OCI-LY1 (cell line): ENCODE data around the gene HOTAIR.

Source experiments
- H2AFZ ChIP-seq: fragments of 200-600 bp; sonication (generic), shearing (Covaris generic); 2 replicates; pipeline ENCODE4 v1.6.0; 2014; ENCODE audit warnings: antibody characterized with exemption, mild to moderate bottlenecking, low read length
- H3F3A ChIP-seq: fragments of 200-600 bp; sonication (generic), shearing (Covaris generic); 2 replicates; pipeline ENCODE4 v1.6.0; 2014; ENCODE audit warnings: mild to moderate bottlenecking, antibody characterized with exemption, low read length, moderate library complexity; ENCODE audit not compliant: insufficient read depth
- H3K27ac ChIP-seq: fragments of 200-600 bp; sonication (generic); 2 replicates; pipeline ENCODE4 v1.5.1; 2014; ENCODE audit warnings: low read length, mixed run types, mild to moderate bottlenecking, low read depth; ENCODE audit not compliant: poor library complexity, severe bottlenecking
- H3K27me3 ChIP-seq: fragments of 200-600 bp; sonication (generic); 2 replicates; pipeline ENCODE4 v1.6.0; 2014; ENCODE audit warnings: antibody characterized with exemption, mild to moderate bottlenecking, low read length, moderate library complexity; ENCODE audit not compliant: insufficient read depth
- H3K36me3 ChIP-seq: fragments of 200-600 bp; sonication (generic); 2 replicates; pipeline ENCODE4 v1.6.1; 2014; ENCODE audit warnings: mild to moderate bottlenecking, antibody characterized with exemption, low read length, moderate library complexity, mixed read lengths; ENCODE audit not compliant: insufficient read depth
- H3K4me1 ChIP-seq: fragments of 200-600 bp; sonication (generic); 2 replicates; pipeline ENCODE4 v1.5.1; 2014; ENCODE audit warnings: mild to moderate bottlenecking, low read length, moderate library complexity; ENCODE audit not compliant: insufficient read depth, severe bottlenecking
- H3K4me2 ChIP-seq: fragments of 200-600 bp; sonication (generic), shearing (Covaris generic); 2 replicates; pipeline ENCODE4 v1.6.1; 2014; ENCODE audit warnings: low read length
- H3K4me3 ChIP-seq: fragments of 200-600 bp; sonication (generic); 2 replicates; pipeline ENCODE4 v1.5.1; 2014; ENCODE audit warnings: low read length, low read depth, mild to moderate bottlenecking, mixed read lengths; ENCODE audit not compliant: poor library complexity, severe bottlenecking
- H3K79me2 ChIP-seq: fragments of 200-600 bp; shearing (Covaris generic); 2 replicates; pipeline ENCODE4 v1.6.1; 2016; ENCODE audit warnings: mixed run types, low read length, mixed read lengths; ENCODE audit not compliant: insufficient read depth
- H3K9ac ChIP-seq: fragments of 200-600 bp; sonication (generic), shearing (Covaris generic); 2 replicates; pipeline ENCODE4 v1.6.1; 2014; ENCODE audit warnings: mild to moderate bottlenecking, low read length, mixed read lengths
- H3K9me2 ChIP-seq: fragments of 200-600 bp; sonication (generic), shearing (Covaris generic); 2 replicates; pipeline ENCODE4 v1.6.1; 2014; ENCODE audit warnings: low read depth, mild to moderate bottlenecking, low read length, mixed read lengths
- H3K9me3 ChIP-seq: fragments of 200-600 bp; shearing (Covaris generic); 2 replicates; pipeline ENCODE4 v1.6.1; 2014; ENCODE audit warnings: low read length, mixed read lengths
- H4K20me1 ChIP-seq: fragments of 200-600 bp; sonication (generic), shearing (Covaris generic); 2 replicates; pipeline ENCODE4 v1.6.0; 2016; ENCODE audit warnings: mild to moderate bottlenecking, low read length; ENCODE audit not compliant: insufficient read depth
- CTCF ChIP-seq: fragments of 200-600 bp; sonication (generic), shearing (Covaris generic); IDR thresholded peaks from 2 replicates; pipeline ENCODE4 v1.5.1; 2017; ENCODE audit warnings: mild to moderate bottlenecking, antibody characterized with exemption, low read length, moderate library complexity, mixed read lengths
- EZH2 ChIP-seq: fragments of 200-600 bp; sonication (generic), shearing (Covaris generic); IDR thresholded peaks from 2 replicates; pipeline ENCODE4 v1.8.0; 2017; ENCODE audit warnings: borderline replicate concordance, mixed run types, mild to moderate bottlenecking, antibody characterized with exemption, low read length, moderate library complexity, mixed read lengths

HOTAIR gene

DNA sequence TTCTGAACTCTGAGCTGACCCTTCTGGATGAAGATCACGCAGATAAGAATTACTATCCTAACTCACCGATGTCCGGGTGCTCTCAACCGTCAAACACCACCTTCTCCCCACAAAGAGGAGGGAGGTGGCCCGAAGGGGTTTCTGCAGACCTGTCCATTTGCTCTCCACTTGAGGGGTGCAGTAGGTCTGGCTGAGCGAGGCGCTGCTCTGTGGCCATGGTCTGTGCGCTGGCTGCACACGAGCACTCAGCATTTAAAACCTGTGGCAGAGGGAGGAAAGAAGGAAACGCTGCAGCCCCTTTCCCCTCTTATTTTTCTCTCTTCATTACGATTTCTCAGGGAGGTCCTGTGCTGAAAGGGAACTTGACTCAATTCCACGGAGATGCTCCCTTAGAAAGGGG lies 37.7 kb downstream of the HOTAIR start:
- H3K9ac ChIP-seq, result no peak overlapping the region
- TF ChIP-seq CTCF (no peak), EZH2 (no peak)
- no peaks in the 10 kb centered on the region for H3F3A ChIP-seq
- H3K79me2 ChIP-seq, result no peaks in the 10 kb centered on the region
- no peaks in the 10 kb centered on the region for H3K9me2 ChIP-seq
- H3K4me1 ChIP-seq, result no peaks in the 10 kb centered on the region
- no peaks in the 10 kb centered on the region for H3K27me3 ChIP-seq
- H2AFZ ChIP-seq, result no peak overlapping the region
- H3K9me3 ChIP-seq, result no peaks in the 10 kb centered on the region
- no peaks in the 10 kb centered on the region for H4K20me1 ChIP-seq
- H3K27ac ChIP-seq, result no peak overlapping the region
- no peak overlapping the region for H3K4me2 ChIP-seq
- no peak overlapping the region for H3K4me3 ChIP-seq
- H3K36me3 ChIP-seq, result no peaks in the 10 kb centered on the region

GRCh38 chr12:53935383-53936341 lies 39.1 kb downstream of the HOTAIR start:
- no peak overlapping the region for H3K9ac ChIP-seq
- H3K4me1 ChIP-seq, result no peaks in the 10 kb centered on the region
- H3K27ac ChIP-seq, result no peak overlapping the region
- no peak overlapping the region for H2AFZ ChIP-seq
- H3F3A ChIP-seq, result no peaks in the 10 kb centered on the region
- TF ChIP-seq CTCF (no peak), EZH2 (no peak)
- no peaks in the 10 kb centered on the region for H3K9me2 ChIP-seq
- H3K4me3 ChIP-seq, result no peak overlapping the region
- no peak overlapping the region for H3K4me2 ChIP-seq
- no peaks in the 10 kb centered on the region for H3K79me2 ChIP-seq
- no peaks in the 10 kb centered on the region for H3K36me3 ChIP-seq
- no peaks in the 10 kb centered on the region for H4K20me1 ChIP-seq
- H3K27me3 ChIP-seq, result no peaks in the 10 kb centered on the region
- no peaks in the 10 kb centered on the region for H3K9me3 ChIP-seq

DNA sequence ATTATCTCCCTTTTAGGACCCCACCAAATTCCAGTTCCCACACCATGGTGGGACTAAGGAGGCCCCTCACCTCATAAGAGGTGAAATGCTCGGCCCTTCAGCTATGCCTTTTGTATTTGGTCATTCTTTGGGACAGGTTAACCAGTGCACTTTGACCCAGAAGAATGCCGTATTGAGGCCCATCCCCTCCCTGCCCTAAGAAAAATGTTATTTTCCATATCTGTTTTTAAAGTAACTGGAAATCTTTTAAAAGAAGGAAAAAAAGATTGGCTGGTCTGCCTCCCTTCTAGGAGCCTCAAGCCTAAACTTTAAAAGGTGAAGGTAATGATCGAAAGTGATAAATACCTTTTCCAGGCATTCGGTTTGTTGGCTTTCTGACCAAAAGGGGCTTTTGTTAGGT lies 41.8 kb downstream of the HOTAIR start:
- Histone ChIP-seq H3K9ac (no peak overlapping the region), H3K79me2 (no peaks in the 10 kb centered on the region), H3K9me3 (no peaks in the 10 kb centered on the region), H3K27ac (no peak overlapping the region), H3K4me3 (no peak overlapping the region), H3F3A (no peaks in the 10 kb centered on the region), H3K36me3 (no peaks in the 10 kb centered on the region), H3K4me1 (no peaks in the 10 kb centered on the region), H4K20me1 (no peaks in the 10 kb centered on the region), H3K4me2 (no peak overlapping the region), H3K27me3 (no peaks in the 10 kb centered on the region), H2AFZ (no peak overlapping the region), H3K9me2 (no peaks in the 10 kb centered on the region)
- TF ChIP-seq EZH2, result no peak
- no peak for TF ChIP-seq CTCF
